Ishikawa (cell line): ENCODE data around the gene SMIM9.

Experiments
- CEBPB ChIP-seq: IDR thresholded peaks from 2 replicates; pipeline ENCODE4 v1.6.1; 2012
- CREB1 ChIP-seq: IDR thresholded peaks from 2 replicates; pipeline ENCODE4 v1.6.1; 2012; ENCODE audit warnings: low read depth
- EGR1 ChIP-seq: IDR thresholded peaks from 2 replicates; pipeline ENCODE4 v1.6.1; 2012
- EP300 ChIP-seq: IDR thresholded peaks from 2 replicates; pipeline ENCODE4 v1.6.1; 2012; ENCODE audit warnings: borderline replicate concordance
- FOXM1 ChIP-seq: IDR thresholded peaks from 2 replicates; pipeline ENCODE4 v1.6.1; 2012; ENCODE audit warnings: low read depth, borderline replicate concordance
- MAX ChIP-seq: IDR thresholded peaks from 2 replicates; pipeline ENCODE4 v1.6.1; 2012
- NFIC ChIP-seq: IDR thresholded peaks from 2 replicates; pipeline ENCODE4 v1.6.1; 2012
- RAD21 ChIP-seq: IDR thresholded peaks from 2 replicates; pipeline ENCODE4 v1.6.1; 2012; ENCODE audit warnings: low read depth
- TAF1 ChIP-seq: IDR thresholded peaks from 2 replicates; pipeline ENCODE4 v1.6.1; 2012; ENCODE audit warnings: low read depth, mild to moderate bottlenecking
- TCF12 ChIP-seq: IDR thresholded peaks from 2 replicates; pipeline ENCODE4 v1.6.1; 2012; ENCODE audit warnings: low read depth
- USF1 ChIP-seq: IDR thresholded peaks from 2 replicates; pipeline ENCODE4 v1.6.1; 2012
- YY1 ChIP-seq: IDR thresholded peaks from 2 replicates; pipeline ENCODE4 v1.6.1; 2012; ENCODE audit warnings: low read depth
- TF ChIP-seq, protein P1 (sequence below): IDR thresholded peaks from 2 replicates; pipeline ENCODE4 v1.6.1; 2012; ENCODE audit warnings: low read depth, mild to moderate bottlenecking

DNA sequence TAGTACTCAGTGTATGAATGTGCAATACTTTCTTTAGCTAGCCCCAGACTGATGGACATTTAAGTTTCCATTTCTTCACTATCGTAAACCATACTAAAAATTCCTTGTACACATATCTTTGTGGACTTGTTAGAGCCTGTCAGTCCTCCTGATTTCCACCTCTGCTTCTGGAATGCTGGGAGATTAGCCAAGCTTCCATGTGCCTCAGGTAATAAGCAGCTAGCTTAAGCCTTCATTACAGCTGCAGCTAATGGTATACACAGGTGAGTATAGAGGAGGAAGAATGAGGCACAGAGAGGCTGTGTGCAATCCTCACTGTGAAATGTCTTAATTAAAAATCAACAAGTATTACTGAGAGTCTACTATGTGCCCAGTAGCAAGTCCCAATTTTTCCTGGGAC lies 9.8 kb downstream of the SMIM9 start:
- TF ChIP-seq RAD21 (no peak), FOXM1 (no peak), CEBPB (no peak), EGR1 (no peak), USF1 (no peak), NFIC (no peak), TAF1 (no peak), EP300 (no peak), YY1 (no peak), TCF12 (no peak), MAX (no peak), CREB1 (no peak)
- TF ChIP-seq, protein P1, sequence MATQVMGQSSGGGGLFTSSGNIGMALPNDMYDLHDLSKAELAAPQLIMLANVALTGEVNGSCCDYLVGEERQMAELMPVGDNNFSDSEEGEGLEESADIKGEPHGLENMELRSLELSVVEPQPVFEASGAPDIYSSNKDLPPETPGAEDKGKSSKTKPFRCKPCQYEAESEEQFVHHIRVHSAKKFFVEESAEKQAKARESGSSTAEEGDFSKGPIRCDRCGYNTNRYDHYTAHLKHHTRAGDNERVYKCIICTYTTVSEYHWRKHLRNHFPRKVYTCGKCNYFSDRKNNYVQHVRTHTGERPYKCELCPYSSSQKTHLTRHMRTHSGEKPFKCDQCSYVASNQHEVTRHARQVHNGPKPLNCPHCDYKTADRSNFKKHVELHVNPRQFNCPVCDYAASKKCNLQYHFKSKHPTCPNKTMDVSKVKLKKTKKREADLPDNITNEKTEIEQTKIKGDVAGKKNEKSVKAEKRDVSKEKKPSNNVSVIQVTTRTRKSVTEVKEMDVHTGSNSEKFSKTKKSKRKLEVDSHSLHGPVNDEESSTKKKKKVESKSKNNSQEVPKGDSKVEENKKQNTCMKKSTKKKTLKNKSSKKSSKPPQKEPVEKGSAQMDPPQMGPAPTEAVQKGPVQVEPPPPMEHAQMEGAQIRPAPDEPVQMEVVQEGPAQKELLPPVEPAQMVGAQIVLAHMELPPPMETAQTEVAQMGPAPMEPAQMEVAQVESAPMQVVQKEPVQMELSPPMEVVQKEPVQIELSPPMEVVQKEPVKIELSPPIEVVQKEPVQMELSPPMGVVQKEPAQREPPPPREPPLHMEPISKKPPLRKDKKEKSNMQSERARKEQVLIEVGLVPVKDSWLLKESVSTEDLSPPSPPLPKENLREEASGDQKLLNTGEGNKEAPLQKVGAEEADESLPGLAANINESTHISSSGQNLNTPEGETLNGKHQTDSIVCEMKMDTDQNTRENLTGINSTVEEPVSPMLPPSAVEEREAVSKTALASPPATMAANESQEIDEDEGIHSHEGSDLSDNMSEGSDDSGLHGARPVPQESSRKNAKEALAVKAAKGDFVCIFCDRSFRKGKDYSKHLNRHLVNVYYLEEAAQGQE = no peak
